GM11168 (cell line): ENCODE results near the gene ABCB4.

Source experiments
- in situ Hi-C: fragments of 300-500 bp; cut with MboI; formaldehyde crosslinking; loops from one replicate; pipeline ENCODE4 v1.12.0; 2022; ENCODE audit warnings: low sequenced_read_pairs; ENCODE audit not compliant: unreplicated experiment

Gene ABCB4

GRCh38 chr7:87363342-87363741 is 112.1 kb downstream of the ABCB4 start:
- in situ Hi-C loops = no loop called here

GRCh38 chr7:87361320-87361719 is 114.2 kb downstream of the ABCB4 start:
- in situ Hi-C loops = no loop called here

GRCh38 chr7:87359366-87359765 is 116.1 kb downstream of the ABCB4 start:
- in situ Hi-C loops = no loop called here

- in situ Hi-C loops = no loop called here
Observed at GRCh38 chr7:87356448-87356847, 119.0 kb downstream of the ABCB4 start.

- in situ Hi-C loops = no loop called here
Observed at GRCh38 chr7:87354749-87355148, 120.7 kb downstream of the ABCB4 start.
